Thyroid gland (tissue), 4 donors: ENCODE results near the gene SVIL.

ENCODE experiments used
- CTCF ChIP-seq, 6 experiments: fragments of 200-600 bp in 3 of 6; fragments of 450-650 bp in 3 of 6; sonication (generic) in 3 of 6; IDR thresholded peaks; one replicate each; pipeline ENCODE4 v1.5.1; 2016 to 2019; ENCODE audit warnings: antibody characterized with exemption in 6 of 6, mild to moderate bottlenecking in 2 of 6, inconsistent platforms in 1 of 6, moderate library complexity in 1 of 6
- POLR2A ChIP-seq, 2 donors: fragments of 450-650 bp; IDR thresholded peaks; one replicate each; pipeline ENCODE4 v1.6.1; 2017; ENCODE audit warnings: antibody characterized with exemption in 2 of 2, mild to moderate bottlenecking in 2 of 2, moderate library complexity in 1 of 2

DNA sequence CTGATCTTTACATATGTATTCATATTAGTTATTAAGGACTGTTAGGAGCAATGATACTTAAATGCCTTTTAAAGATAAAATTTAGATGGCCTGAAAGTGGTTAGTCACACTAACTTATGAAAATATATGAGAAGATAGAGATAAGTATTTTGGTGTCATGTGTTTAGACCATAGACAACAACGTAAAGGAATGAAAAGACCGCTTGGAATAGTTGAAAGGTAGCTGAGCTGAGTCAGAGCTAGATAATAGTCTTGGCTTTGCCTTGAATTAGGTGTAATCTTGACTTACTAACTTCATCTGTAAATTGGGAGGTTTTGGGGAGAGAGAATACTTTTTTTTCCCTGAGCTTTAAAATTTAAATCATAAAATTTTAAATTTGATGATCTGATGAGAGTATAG, 218.9 kb downstream of the SVIL start:
- TF ChIP-seq CTCF (IDR thresholded peaks at IDR 0.05) (no peak), POLR2A (IDR thresholded peaks at IDR 0.05) (no peak)
